ENCODE data around the gene OR10X1. TPM values are rescaled to one million over a fixed set of nuclear protein-coding genes. Genes with fewer than 3 reads are reported as not detected.

Gene OR10X1
- polyA plus RNA-seq, 1 donor from 2014 or later: not detected

DNA sequence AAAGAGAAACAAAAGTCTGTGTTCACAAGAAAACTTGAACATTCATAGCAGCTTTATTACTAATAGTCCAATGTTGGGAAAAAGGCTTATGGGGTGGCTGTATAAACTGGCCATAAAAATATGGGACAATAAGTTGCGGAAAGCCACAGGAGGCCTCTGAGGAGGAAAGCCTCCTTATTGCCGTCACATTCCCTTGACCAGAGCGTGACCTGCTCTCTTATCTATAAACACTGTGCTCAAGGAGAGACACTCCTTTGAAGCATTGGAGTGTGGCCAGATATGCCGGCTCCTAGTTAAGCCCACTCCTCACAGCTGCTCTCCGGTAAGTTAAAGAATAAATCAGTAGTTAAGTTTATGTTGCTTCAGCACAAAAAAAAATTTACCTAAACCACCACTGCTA, 45.2 kb downstream of the OR10X1 start:
- Histone ChIP-seq H3K4me2 (ENCODE audit: low read length) (no peak overlapping the region), H3K27me3 (ENCODE audit: insufficient read depth, low read depth, low read length) (no peaks in the 10 kb centered on the region), H3F3A (ENCODE audit: insufficient read depth, low read length, poor library complexity, severe bottlenecking) (no peaks in the 10 kb centered on the region)

More for the DNA sequence above, 45.2 kb downstream of the OR10X1 start:
- no peak overlapping the region for H3K9ac ChIP-seq (ENCODE audit: low read length)
- H3K9me2 ChIP-seq (ENCODE audit: insufficient read depth, low read length): no peaks in the 10 kb centered on the region
- H3K79me2 ChIP-seq (replicated peaks; ENCODE audit: insufficient read depth, low read length): no peaks in the 10 kb centered on the region
- no peak overlapping the region for H2AFZ ChIP-seq (ENCODE audit: low read depth, low read length)
- no peak for TF ChIP-seq EP300 (conservative IDR thresholded peaks at IDR 0.05; ENCODE audit: poor library complexity, severe bottlenecking)
- TF ChIP-seq MXI1 (conservative IDR thresholded peaks at IDR 0.05; ENCODE audit: poor library complexity, severe bottlenecking): no peak
- TF ChIP-seq SMC3 (conservative IDR thresholded peaks at IDR 0.05; ENCODE audit: poor library complexity): no peak
- no peak for TF ChIP-seq RAD21 (conservative IDR thresholded peaks at IDR 0.05)
- TF ChIP-seq TAF1 (IDR thresholded peaks at IDR 0.05; ENCODE audit: low read depth): no peak
- no peak for TF ChIP-seq POLR2AphosphoS5 (IDR thresholded peaks at IDR 0.05)
- TF ChIP-seq, protein P1, sequence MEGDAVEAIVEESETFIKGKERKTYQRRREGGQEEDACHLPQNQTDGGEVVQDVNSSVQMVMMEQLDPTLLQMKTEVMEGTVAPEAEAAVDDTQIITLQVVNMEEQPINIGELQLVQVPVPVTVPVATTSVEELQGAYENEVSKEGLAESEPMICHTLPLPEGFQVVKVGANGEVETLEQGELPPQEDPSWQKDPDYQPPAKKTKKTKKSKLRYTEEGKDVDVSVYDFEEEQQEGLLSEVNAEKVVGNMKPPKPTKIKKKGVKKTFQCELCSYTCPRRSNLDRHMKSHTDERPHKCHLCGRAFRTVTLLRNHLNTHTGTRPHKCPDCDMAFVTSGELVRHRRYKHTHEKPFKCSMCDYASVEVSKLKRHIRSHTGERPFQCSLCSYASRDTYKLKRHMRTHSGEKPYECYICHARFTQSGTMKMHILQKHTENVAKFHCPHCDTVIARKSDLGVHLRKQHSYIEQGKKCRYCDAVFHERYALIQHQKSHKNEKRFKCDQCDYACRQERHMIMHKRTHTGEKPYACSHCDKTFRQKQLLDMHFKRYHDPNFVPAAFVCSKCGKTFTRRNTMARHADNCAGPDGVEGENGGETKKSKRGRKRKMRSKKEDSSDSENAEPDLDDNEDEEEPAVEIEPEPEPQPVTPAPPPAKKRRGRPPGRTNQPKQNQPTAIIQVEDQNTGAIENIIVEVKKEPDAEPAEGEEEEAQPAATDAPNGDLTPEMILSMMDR (IDR thresholded peaks at IDR 0.05; ENCODE audit: poor library complexity, severe bottlenecking): no peak
- TF ChIP-seq EZH2 (IDR thresholded peaks at IDR 0.05; ENCODE audit: borderline replicate concordance, insufficient read depth, low read length, poor library complexity, severe bottlenecking): no peak
- TF ChIP-seq, protein P2, sequence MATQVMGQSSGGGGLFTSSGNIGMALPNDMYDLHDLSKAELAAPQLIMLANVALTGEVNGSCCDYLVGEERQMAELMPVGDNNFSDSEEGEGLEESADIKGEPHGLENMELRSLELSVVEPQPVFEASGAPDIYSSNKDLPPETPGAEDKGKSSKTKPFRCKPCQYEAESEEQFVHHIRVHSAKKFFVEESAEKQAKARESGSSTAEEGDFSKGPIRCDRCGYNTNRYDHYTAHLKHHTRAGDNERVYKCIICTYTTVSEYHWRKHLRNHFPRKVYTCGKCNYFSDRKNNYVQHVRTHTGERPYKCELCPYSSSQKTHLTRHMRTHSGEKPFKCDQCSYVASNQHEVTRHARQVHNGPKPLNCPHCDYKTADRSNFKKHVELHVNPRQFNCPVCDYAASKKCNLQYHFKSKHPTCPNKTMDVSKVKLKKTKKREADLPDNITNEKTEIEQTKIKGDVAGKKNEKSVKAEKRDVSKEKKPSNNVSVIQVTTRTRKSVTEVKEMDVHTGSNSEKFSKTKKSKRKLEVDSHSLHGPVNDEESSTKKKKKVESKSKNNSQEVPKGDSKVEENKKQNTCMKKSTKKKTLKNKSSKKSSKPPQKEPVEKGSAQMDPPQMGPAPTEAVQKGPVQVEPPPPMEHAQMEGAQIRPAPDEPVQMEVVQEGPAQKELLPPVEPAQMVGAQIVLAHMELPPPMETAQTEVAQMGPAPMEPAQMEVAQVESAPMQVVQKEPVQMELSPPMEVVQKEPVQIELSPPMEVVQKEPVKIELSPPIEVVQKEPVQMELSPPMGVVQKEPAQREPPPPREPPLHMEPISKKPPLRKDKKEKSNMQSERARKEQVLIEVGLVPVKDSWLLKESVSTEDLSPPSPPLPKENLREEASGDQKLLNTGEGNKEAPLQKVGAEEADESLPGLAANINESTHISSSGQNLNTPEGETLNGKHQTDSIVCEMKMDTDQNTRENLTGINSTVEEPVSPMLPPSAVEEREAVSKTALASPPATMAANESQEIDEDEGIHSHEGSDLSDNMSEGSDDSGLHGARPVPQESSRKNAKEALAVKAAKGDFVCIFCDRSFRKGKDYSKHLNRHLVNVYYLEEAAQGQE (IDR thresholded peaks at IDR 0.05; ENCODE audit: borderline replicate concordance): no peak
- H4K20me1 ChIP-seq (ENCODE audit: insufficient read depth): no peaks in the 10 kb centered on the region
- no peaks in the 10 kb centered on the region for H3K9me3 ChIP-seq (ENCODE audit: low read length)
- H3K36me3 ChIP-seq (ENCODE audit: insufficient read depth, low read length): no peaks in the 10 kb centered on the region
- no peak overlapping the region for H3K4me3 ChIP-seq (ENCODE audit: low read length)
- H3K27ac ChIP-seq (ENCODE audit: low read length): no peak overlapping the region

Other genes starting within 250 kb of the OR10X1 start
- not detected in 2 replicates for gene CD1B, start 248.4 kb downstream of the OR10X1 start, polyA plus RNA-seq
- not detected in 2 replicates for gene CD1E, start 226.0 kb downstream of the OR10X1 start, polyA plus RNA-seq
- gene OR10T2, start 180.4 kb downstream of the OR10X1 start, polyA plus RNA-seq: not detected in 2 replicates
- not detected in 2 replicates for gene OR10K2, start 153.7 kb downstream of the OR10X1 start, polyA plus RNA-seq
- not detected in 2 replicates for gene OR10K1, start 118.1 kb downstream of the OR10X1 start, polyA plus RNA-seq
- gene OR10R2, start 107.7 kb downstream of the OR10X1 start, polyA plus RNA-seq: not detected in 2 replicates
- gene OR6Y1, start 25.5 kb downstream of the OR10X1 start, polyA plus RNA-seq: not detected in 2 replicates
- gene OR6P1, start 9.3 kb downstream of the OR10X1 start, polyA plus RNA-seq: not detected in 2 replicates
- not detected in 2 replicates for gene OR10Z1, start 25.4 kb upstream of the OR10X1 start, polyA plus RNA-seq
- not detected in 2 replicates for gene SPTA1, start 106.8 kb upstream of the OR10X1 start, polyA plus RNA-seq
- not detected in 2 replicates for gene OR6K2, start 120.8 kb upstream of the OR10X1 start, polyA plus RNA-seq
- not detected in 2 replicates for gene OR6K3, start 140.8 kb upstream of the OR10X1 start, polyA plus RNA-seq
- not detected in 2 replicates for gene OR6K6, start 174.8 kb upstream of the OR10X1 start, polyA plus RNA-seq
- not detected in 2 replicates for gene OR6N1, start 192.3 kb upstream of the OR10X1 start, polyA plus RNA-seq
- not detected in 2 replicates for gene OR6N2, start 201.3 kb upstream of the OR10X1 start, polyA plus RNA-seq

Data from neural cell (in vitro differentiated cells).